OCI-LY7 (cell line): ENCODE data around the gene SGMS1. TPM values are rescaled to one million over a fixed set of nuclear protein-coding genes. Genes with fewer than 3 reads are reported as not detected.
"Not testable (repeated sequence)": the region's sequence is repeated elsewhere in the genome, so short reads cannot be mapped to it uniquely, and the experiment has no call there.

ENCODE experiments used
- Bru-seq: library from RNA; stranded (reverse); fragments of 400-500 nt; gene quantifications from one replicate; lab custom pipeline; 2021; lab: Mats Ljungman, UMichigan
- BruChase-seq, 2 experiments: library from RNA; stranded (reverse); fragments of 400-500 nt; gene quantifications; one replicate each; lab custom pipeline; 2021; lab: Mats Ljungman, UMichigan
- BruUV-seq: library from RNA; stranded (reverse); fragments of 400-500 nt; replicated peaks from 2 replicates; lab custom pipeline; 2021; lab: Mats Ljungman, UMichigan
- CTCF ChIA-PET: fragments of 300-600 bp; sonication (Branson Sonifier 250); formaldehyde crosslinking; loops from one replicate; lab custom pipeline; 2022; ENCODE audit warnings: antibody characterized with exemption; ENCODE audit not compliant: unreplicated experiment; lab: Charles Lee
- POLR2A ChIA-PET: fragments of 300-600 bp; sonication (Branson Sonifier 250); formaldehyde crosslinking; loops from one replicate; lab custom pipeline; 2022; ENCODE audit warnings: antibody characterized with exemption; lab: Charles Lee
- DNase-seq: peaks from one replicate; pipeline ENCODE4 v3.0.0-alpha.2; 2015; ENCODE audit warnings: low spot score
- H2AFZ ChIP-seq: fragments of 200-600 bp; sonication (generic), shearing (Covaris generic); 2 replicates; pipeline ENCODE4 v1.6.1; 2014; ENCODE audit warnings: mild to moderate bottlenecking, antibody characterized with exemption, low read length, moderate library complexity
- H3K27ac ChIP-seq: fragments of 200-600 bp; sonication (generic); 2 replicates; pipeline ENCODE4 v1.5.1; 2014; ENCODE audit warnings: mixed run types, low read depth, mild to moderate bottlenecking, moderate library complexity, low read length, inconsistent platforms; ENCODE audit not compliant: poor library complexity, severe bottlenecking
- H3K36me3 ChIP-seq: fragments of 200-600 bp; sonication (generic); 2 replicates; pipeline ENCODE4 v1.6.1; 2014; ENCODE audit warnings: mild to moderate bottlenecking, antibody characterized with exemption, low read length, moderate library complexity, mixed read lengths; ENCODE audit not compliant: insufficient read depth
- H3K4me1 ChIP-seq: fragments of 200-600 bp; sonication (generic); 2 replicates; pipeline ENCODE4 v1.5.1; 2014; ENCODE audit warnings: mild to moderate bottlenecking, low read length; ENCODE audit not compliant: insufficient read depth, poor library complexity, severe bottlenecking
- H3K4me2 ChIP-seq: fragments of 200-600 bp; sonication (generic); 2 replicates; pipeline ENCODE4 v1.6.1; 2014; ENCODE audit warnings: mild to moderate bottlenecking, low read length
- H3K4me3 ChIP-seq: fragments of 200-600 bp; sonication (generic); 2 replicates; pipeline ENCODE4 v1.5.1; 2014; ENCODE audit warnings: mild to moderate bottlenecking, low read depth, low read length; ENCODE audit not compliant: poor library complexity, severe bottlenecking
- H3K79me2 ChIP-seq: fragments of 200-600 bp; sonication (generic); 2 replicates; pipeline ENCODE4 v1.6.1; 2016; ENCODE audit warnings: low read depth, mild to moderate bottlenecking, low read length, moderate library complexity, mixed read lengths; ENCODE audit not compliant: insufficient read depth
- H3K9me2 ChIP-seq: fragments of 200-600 bp; sonication (generic); 2 replicates; pipeline ENCODE4 v1.6.1; 2016; ENCODE audit warnings: mild to moderate bottlenecking, low read length, mixed read lengths; ENCODE audit not compliant: insufficient read depth
- H3K9me3 ChIP-seq: fragments of 200-600 bp; sonication (generic); 2 replicates; pipeline ENCODE4 v1.6.1; 2014; ENCODE audit warnings: mild to moderate bottlenecking, mixed run types, low read length, mixed read lengths
- H4K20me1 ChIP-seq: fragments of 200-600 bp; sonication (generic); 2 replicates; pipeline ENCODE4 v1.6.1; 2014; ENCODE audit warnings: mild to moderate bottlenecking, antibody characterized with exemption, low read length, moderate library complexity, mixed read lengths; ENCODE audit not compliant: insufficient read depth
- EZH2phosphoT487 ChIP-seq: fragments of 200-600 bp; sonication (generic); IDR thresholded peaks from 2 replicates; pipeline ENCODE4 v1.6.1; 2018; ENCODE audit warnings: low read depth, borderline replicate concordance, mild to moderate bottlenecking, mixed run types, antibody characterized with exemption, low read length, moderate library complexity, mixed read lengths
- intact Hi-C: fragments of 100-400 bp; cut with micrococcal nuclease; formaldehyde crosslinking; loops from one replicate; pipeline ENCODE4 v1.10.0; 2022; ENCODE audit not compliant: unreplicated experiment
- long read RNA-seq: library from polyadenylated mRNA; stranded (forward); transcript quantifications from one replicate; pipeline ENCODE4 v2.0.0, GENCODE V29; 2022
- total RNA-seq, 2 experiments: library from RNA; depleted of rRNA in 1 of 2; stranded (reverse); fragments of >200 nt in 1 of 2; shearing (Covaris generic) in 1 of 2; gene quantifications; 2 replicates each; pipeline ENCODE4 v1.2.3, GENCODE V29; 2014 to 2022
- TF ChIP-seq, protein P1 (sequence below): fragments of 200-600 bp; sonication (generic); conservative IDR thresholded peaks from 2 replicates; pipeline ENCODE4 v1.5.1; 2014; ENCODE audit warnings: mild to moderate bottlenecking, antibody characterized with exemption, low read length, moderate library complexity, mixed read lengths

SGMS1 gene
- total RNA-seq (2014; rRNA removed; shearing (Covaris generic)) (45.4 and 65.6 TPM in 2 replicates), total RNA-seq (2022) (57.5 and 64.7 TPM in 2 replicates), Bru-seq, nascent RNA (percentile 91 among the genes with signal in this experiment), BruChase-seq, experiment 1, labeled RNA remaining after a 6-hour chase (percentile 84 among the genes with signal in this experiment), BruChase-seq, experiment 2, labeled RNA remaining after a 2-hour chase (percentile 79 among the genes with signal in this experiment)
- long read RNA-seq, transcript SGMS1-202 (11 exons, 3,744 nt): major isoform, 32 of 99 reads
- long read RNA-seq, partial matches to known transcripts: 24 of 99 reads
- long read RNA-seq, other reads (novel, unspliced or antisense): 41 of 99 reads

DNA sequence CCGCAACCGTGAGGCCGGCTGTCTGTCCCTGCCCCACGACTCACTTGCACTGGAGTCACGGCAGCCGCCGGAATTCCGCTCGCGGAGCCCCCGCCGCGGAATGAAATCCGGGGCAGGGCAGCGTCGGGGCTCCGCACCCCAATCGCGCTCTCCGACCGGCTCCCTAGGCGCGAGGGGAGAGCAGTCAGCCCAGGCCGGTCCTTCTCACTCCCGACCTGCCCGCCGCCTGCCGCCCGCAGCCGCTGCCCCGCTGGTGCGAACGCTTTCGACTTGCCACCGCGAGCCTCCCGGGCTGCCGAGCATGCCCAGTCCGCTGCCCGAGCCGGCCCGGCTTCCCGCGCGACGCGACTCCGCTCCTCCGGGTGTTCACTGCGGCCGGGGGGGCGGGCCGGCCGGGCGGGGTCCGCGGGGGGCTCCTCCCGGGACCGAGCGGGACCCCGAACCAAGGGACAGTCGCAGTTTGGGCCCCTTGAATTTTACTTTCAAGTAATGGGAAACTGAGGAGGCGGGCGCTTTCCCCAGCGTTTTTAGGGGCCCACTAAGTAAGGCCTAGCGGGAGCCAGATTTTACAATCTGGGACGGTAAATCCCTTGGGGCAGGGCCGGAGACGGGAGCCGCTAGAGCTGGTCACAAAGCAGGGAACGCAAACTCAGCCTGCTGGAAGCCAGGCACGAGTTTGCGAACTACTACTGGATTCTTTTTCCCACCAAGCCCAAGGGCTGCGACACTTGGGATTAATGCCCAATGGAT, at the start of gene SGMS1:
Gene SGMS1, minus strand, starts transcription at position 294 of the 750 bp plus-strand sequence. CDS start 279,842 bp downstream, outside the sequence.
- H3K9me2 ChIP-seq: no peaks in the 10 kb centered on the region
- H3K27ac ChIP-seq: peak within 1 kb of the TSS; percentile 96
- POLR2A ChIA-PET: interaction anchor here (0.7 to 10.2 kb wide), 7 partner anchors 12 to 266 kb away, joined by 3 to 213 read pairs (median 5); no protein-coding TSS in a partner anchor
- H3K36me3 ChIP-seq: no peaks in the 10 kb centered on the region
- BruUV-seq: no TSS peak
- peak; percentile 90 for DNase-seq
- TF ChIP-seq EZH2phosphoT487: no peak
- TF ChIP-seq, protein P1, sequence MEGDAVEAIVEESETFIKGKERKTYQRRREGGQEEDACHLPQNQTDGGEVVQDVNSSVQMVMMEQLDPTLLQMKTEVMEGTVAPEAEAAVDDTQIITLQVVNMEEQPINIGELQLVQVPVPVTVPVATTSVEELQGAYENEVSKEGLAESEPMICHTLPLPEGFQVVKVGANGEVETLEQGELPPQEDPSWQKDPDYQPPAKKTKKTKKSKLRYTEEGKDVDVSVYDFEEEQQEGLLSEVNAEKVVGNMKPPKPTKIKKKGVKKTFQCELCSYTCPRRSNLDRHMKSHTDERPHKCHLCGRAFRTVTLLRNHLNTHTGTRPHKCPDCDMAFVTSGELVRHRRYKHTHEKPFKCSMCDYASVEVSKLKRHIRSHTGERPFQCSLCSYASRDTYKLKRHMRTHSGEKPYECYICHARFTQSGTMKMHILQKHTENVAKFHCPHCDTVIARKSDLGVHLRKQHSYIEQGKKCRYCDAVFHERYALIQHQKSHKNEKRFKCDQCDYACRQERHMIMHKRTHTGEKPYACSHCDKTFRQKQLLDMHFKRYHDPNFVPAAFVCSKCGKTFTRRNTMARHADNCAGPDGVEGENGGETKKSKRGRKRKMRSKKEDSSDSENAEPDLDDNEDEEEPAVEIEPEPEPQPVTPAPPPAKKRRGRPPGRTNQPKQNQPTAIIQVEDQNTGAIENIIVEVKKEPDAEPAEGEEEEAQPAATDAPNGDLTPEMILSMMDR: no peak
- H3K4me2 ChIP-seq: peak within 1 kb of the TSS; percentile 98
- peak within 1 kb of the TSS; percentile 88 for H3K4me3 ChIP-seq
- intact Hi-C loops: loop anchor here (1.0 to 5.0 kb wide), 3 partner anchors 24 to 265 kb away; no protein-coding TSS in a partner anchor
- H3K79me2 ChIP-seq: peaks cover 41% of the 10 kb centered on the region
- peaks cover 44% of the 10 kb centered on the region for H3K4me1 ChIP-seq
- H4K20me1 ChIP-seq: no peaks in the 10 kb centered on the region
- H2AFZ ChIP-seq: peak within 1 kb of the TSS; percentile 79
- CTCF ChIA-PET: no interaction called here
- H3K9me3 ChIP-seq: no peaks in the 10 kb centered on the region

- BruUV-seq, H3K4me3 ChIP-seq, H3K36me3 ChIP-seq, H3K9me3 ChIP-seq, H4K20me1 ChIP-seq, intact Hi-C loops, H3K79me2 ChIP-seq, POLR2A ChIA-PET, CTCF ChIA-PET, H3K9me2 ChIP-seq: not testable (repeated sequence)
- H3K27ac ChIP-seq: peak overlapping the region; percentile 39
- H3K4me2 ChIP-seq: peak overlapping the region; percentile 24; the same call in 1 of the 2 replicates
- H3K4me1 ChIP-seq: peaks cover 16% of the 10 kb centered on the region
- peak; percentile 77 for DNase-seq
- peak overlapping the region; percentile 98 for H2AFZ ChIP-seq
These were observed 48.4 kb upstream of the SGMS1 start for GRCh38 chr10:50672152-50672551.

DNA sequence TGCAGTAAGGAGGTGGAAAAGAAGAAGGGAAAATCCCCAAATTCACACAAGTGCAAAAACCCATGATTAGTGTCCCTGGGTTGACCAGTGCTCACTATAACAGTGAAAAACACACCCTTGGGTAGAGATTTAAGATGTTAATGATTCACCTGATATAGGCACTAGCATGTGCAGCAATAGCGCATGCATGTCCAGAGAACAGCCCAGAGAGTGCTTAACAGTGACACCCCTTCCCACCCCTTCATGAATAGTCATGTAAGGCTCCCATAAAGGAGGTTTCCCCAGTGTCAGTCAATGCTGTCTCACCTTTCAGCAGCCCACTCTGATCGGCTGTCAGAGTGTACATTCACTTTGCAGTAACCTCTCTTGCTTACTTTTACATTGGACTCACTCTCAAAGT, 47.9 kb upstream of the SGMS1 start:
- H3K9me2 ChIP-seq, BruUV-seq, H3K36me3 ChIP-seq, H3K79me2 ChIP-seq, H3K4me3 ChIP-seq, POLR2A ChIA-PET, H3K9me3 ChIP-seq, intact Hi-C loops, CTCF ChIA-PET, H4K20me1 ChIP-seq, DNase-seq: not testable (repeated sequence)
- H2AFZ ChIP-seq: peak overlapping the region; percentile 98
- peak overlapping the region; percentile 39 for H3K27ac ChIP-seq
- peak overlapping the region; percentile 24; the same call in 1 of the 2 replicates for H3K4me2 ChIP-seq
- H3K4me1 ChIP-seq: peaks cover 16% of the 10 kb centered on the region

GRCh38 chr10:50669957-50670356, 46.2 kb upstream of the SGMS1 start:
- POLR2A ChIA-PET: interaction anchor here (1.0 to 2.0 kb wide), 2 partner anchors 10 to 12 kb away, joined by 3 to 8 read pairs; no protein-coding TSS in a partner anchor

More at GRCh38 chr10:50669957-50670356, 46.2 kb upstream of the SGMS1 start:
- H3K4me3 ChIP-seq, H3K36me3 ChIP-seq, H4K20me1 ChIP-seq, H2AFZ ChIP-seq, H3K27ac ChIP-seq, BruUV-seq, H3K79me2 ChIP-seq, DNase-seq, H3K9me3 ChIP-seq, H3K4me2 ChIP-seq, CTCF ChIA-PET, H3K9me2 ChIP-seq: not testable (repeated sequence)
- intact Hi-C loops: loop anchor here (10.0 kb wide), 1 partner anchor 215 kb away; the partner anchor contains the start of gene A1CF
- H3K4me1 ChIP-seq: peaks cover 16% of the 10 kb centered on the region
